ENCODE results near the gene TMEM131.
A peak's percentile ranks its signal among the peaks of the same experiment; 100 is the strongest.
"Not testable (repeated sequence)": the region's sequence is repeated elsewhere in the genome, so short reads cannot be mapped to it uniquely, and the experiment has no call there.

The TMEM131 gene

GRCh38 chr2:97880334-97880733 is 115.4 kb downstream of the TMEM131 start:
- no peaks in the 10 kb centered on the region for H3K9me3 ChIP-seq (ENCODE audit: control insufficient read depth, low read length)
- H3K27ac ChIP-seq (ENCODE audit: low read depth, low read length, severe bottlenecking) = no peak overlapping the region
- H3K4me3 ChIP-seq (ENCODE audit: extremely low read depth, insufficient read depth, low read length, poor library complexity, severe bottlenecking) = no peak overlapping the region
- H3K36me3 ChIP-seq (ENCODE audit: control insufficient read depth, insufficient read depth, low read length) = peaks cover 22% of the 10 kb centered on the region
- no peaks in the 10 kb centered on the region for H3K4me1 ChIP-seq (ENCODE audit: control insufficient read depth, insufficient read depth, low read length, poor library complexity, severe bottlenecking)
- 54 to 100% methylated on average over 1 to 2 of the region's 2 CpGs for WGBS, 2 experiments (ENCODE audit: insufficient coverage in 2 of 2)

- H3K27ac ChIP-seq (ENCODE audit: low read depth, low read length, severe bottlenecking) = no peak overlapping the region
Observed at GRCh38 chr2:97878865-97879264, 116.9 kb downstream of the TMEM131 start.

GRCh38 chr2:97878317-97878716 is 117.4 kb downstream of the TMEM131 start:
- H3K9me3 ChIP-seq (ENCODE audit: control insufficient read depth, low read length); H3K4me1 ChIP-seq (ENCODE audit: control insufficient read depth, insufficient read depth, low read length, poor library complexity, severe bottlenecking); H3K27ac ChIP-seq (ENCODE audit: low read depth, low read length, severe bottlenecking); H3K4me3 ChIP-seq (ENCODE audit: extremely low read depth, insufficient read depth, low read length, poor library complexity, severe bottlenecking): not testable (repeated sequence)
- peaks cover 14% of the 10 kb centered on the region for H3K36me3 ChIP-seq (ENCODE audit: control insufficient read depth, insufficient read depth, low read length)
- 100% methylated on average over 1 of the region's 2 CpGs for WGBS, 2 experiments (ENCODE audit: insufficient coverage in 2 of 2)

More at GRCh38 chr2:97878865-97879264, 116.9 kb downstream of the TMEM131 start:
- no peaks in the 10 kb centered on the region for H3K9me3 ChIP-seq (ENCODE audit: control insufficient read depth, low read length)
- H3K4me1 ChIP-seq (ENCODE audit: control insufficient read depth, insufficient read depth, low read length, poor library complexity, severe bottlenecking) = no peaks in the 10 kb centered on the region
- peaks cover 10% of the 10 kb centered on the region for H3K36me3 ChIP-seq (ENCODE audit: control insufficient read depth, insufficient read depth, low read length)
- 97 to 100% methylated on average over 1 to 3 of the region's 3 CpGs for WGBS, 2 experiments (ENCODE audit: insufficient coverage in 2 of 2)
- no peak overlapping the region for H3K4me3 ChIP-seq (ENCODE audit: extremely low read depth, insufficient read depth, low read length, poor library complexity, severe bottlenecking)

GRCh38 chr2:97871096-97871780 is 124.5 kb downstream of the TMEM131 start:
- peaks cover 34% of the 10 kb centered on the region for H3K4me1 ChIP-seq (ENCODE audit: control insufficient read depth, insufficient read depth, low read length, poor library complexity, severe bottlenecking)
- no peak overlapping the region for H3K27ac ChIP-seq (ENCODE audit: low read depth, low read length, severe bottlenecking)
- WGBS, 2 experiments (ENCODE audit: insufficient coverage in 2 of 2) = 90 to 96% methylated on average over 2 of the region's 4 CpGs
- no peak overlapping the region for H3K4me3 ChIP-seq (ENCODE audit: extremely low read depth, insufficient read depth, low read length, poor library complexity, severe bottlenecking)
- peaks cover 24% of the 10 kb centered on the region for H3K9me3 ChIP-seq (ENCODE audit: control insufficient read depth, low read length)
- H3K36me3 ChIP-seq (ENCODE audit: control insufficient read depth, insufficient read depth, low read length) = peaks cover 17% of the 10 kb centered on the region

GRCh38 chr2:97870396-97870843 is 125.3 kb downstream of the TMEM131 start:
- peaks cover 34% of the 10 kb centered on the region for H3K4me1 ChIP-seq (ENCODE audit: control insufficient read depth, insufficient read depth, low read length, poor library complexity, severe bottlenecking)
- H3K9me3 ChIP-seq (ENCODE audit: control insufficient read depth, low read length) = peaks cover 30% of the 10 kb centered on the region
- peaks cover 17% of the 10 kb centered on the region for H3K36me3 ChIP-seq (ENCODE audit: control insufficient read depth, insufficient read depth, low read length)
- H3K27ac ChIP-seq (ENCODE audit: low read depth, low read length, severe bottlenecking) = peak overlapping the region; percentile 93
- WGBS, 2 experiments (ENCODE audit: insufficient coverage in 2 of 2) = 85 to 94% methylated on average over 2 of the region's 4 CpGs
- H3K4me3 ChIP-seq (ENCODE audit: extremely low read depth, insufficient read depth, low read length, poor library complexity, severe bottlenecking) = no peak overlapping the region

- 86 to 96% methylated on average over 4 to 5 of the region's 6 CpGs for WGBS, 2 experiments (ENCODE audit: insufficient coverage in 2 of 2)
- Histone ChIP-seq H3K36me3 (ENCODE audit: control insufficient read depth, insufficient read depth, low read length) (peaks cover 17% of the 10 kb centered on the region), H3K4me1 (ENCODE audit: control insufficient read depth, insufficient read depth, low read length, poor library complexity, severe bottlenecking) (peaks cover 34% of the 10 kb centered on the region), H3K27ac (ENCODE audit: low read depth, low read length, severe bottlenecking) (peak overlapping the region; percentile 93), H3K4me3 (ENCODE audit: extremely low read depth, insufficient read depth, low read length, poor library complexity, severe bottlenecking) (no peak overlapping the region), H3K9me3 (ENCODE audit: control insufficient read depth, low read length) (peaks cover 30% of the 10 kb centered on the region)
Observed at GRCh38 chr2:97869722-97870346, 125.9 kb downstream of the TMEM131 start.

GRCh38 chr2:97868986-97869721 is 126.6 kb downstream of the TMEM131 start:
- peaks cover 34% of the 10 kb centered on the region for H3K4me1 ChIP-seq (ENCODE audit: control insufficient read depth, insufficient read depth, low read length, poor library complexity, severe bottlenecking)
- peak overlapping the region; percentile 93 for H3K27ac ChIP-seq (ENCODE audit: low read depth, low read length, severe bottlenecking)
- no peak overlapping the region for H3K4me3 ChIP-seq (ENCODE audit: extremely low read depth, insufficient read depth, low read length, poor library complexity, severe bottlenecking)
- WGBS, 2 experiments (ENCODE audit: insufficient coverage in 2 of 2) = 52 to 56% methylated on average over 5 of the region's 5 CpGs
- peaks cover 30% of the 10 kb centered on the region for H3K9me3 ChIP-seq (ENCODE audit: control insufficient read depth, low read length)
- H3K36me3 ChIP-seq (ENCODE audit: control insufficient read depth, insufficient read depth, low read length) = peaks cover 21% of the 10 kb centered on the region

- H3K4me3 ChIP-seq (ENCODE audit: extremely low read depth, insufficient read depth, low read length, poor library complexity, severe bottlenecking) = no peak overlapping the region
- H3K9me3 ChIP-seq (ENCODE audit: control insufficient read depth, low read length) = peaks cover 6% of the 10 kb centered on the region
- H3K36me3 ChIP-seq (ENCODE audit: control insufficient read depth, insufficient read depth, low read length) = peaks cover 5% of the 10 kb centered on the region
- peaks cover 14% of the 10 kb centered on the region for H3K4me1 ChIP-seq (ENCODE audit: control insufficient read depth, insufficient read depth, low read length, poor library complexity, severe bottlenecking)
- no peak overlapping the region for H3K27ac ChIP-seq (ENCODE audit: low read depth, low read length, severe bottlenecking)
- 100% methylated on average over 1 of the region's 3 CpGs; no CpG with 5 or more reads in 1 of the 2 experiments for WGBS, 2 experiments (ENCODE audit: insufficient coverage in 2 of 2)
Observed at GRCh38 chr2:97863829-97864228, 131.9 kb downstream of the TMEM131 start.

- no peak overlapping the region for H3K4me3 ChIP-seq (ENCODE audit: extremely low read depth, insufficient read depth, low read length, poor library complexity, severe bottlenecking)
- H3K9me3 ChIP-seq (ENCODE audit: control insufficient read depth, low read length) = peaks cover 6% of the 10 kb centered on the region
- peaks cover 5% of the 10 kb centered on the region for H3K36me3 ChIP-seq (ENCODE audit: control insufficient read depth, insufficient read depth, low read length)
- no peaks in the 10 kb centered on the region for H3K4me1 ChIP-seq (ENCODE audit: control insufficient read depth, insufficient read depth, low read length, poor library complexity, severe bottlenecking)
- no peak overlapping the region for H3K27ac ChIP-seq (ENCODE audit: low read depth, low read length, severe bottlenecking)
- 89 to 100% methylated on average over 2 of the region's 2 CpGs for WGBS, 2 experiments (ENCODE audit: insufficient coverage in 2 of 2)
Observed at GRCh38 chr2:97861177-97861576, 134.6 kb downstream of the TMEM131 start.

GRCh38 chr2:97858442-97858841 is 137.3 kb downstream of the TMEM131 start:
- Histone ChIP-seq H3K36me3 (ENCODE audit: control insufficient read depth, insufficient read depth, low read length) (peaks cover 3% of the 10 kb centered on the region), H3K9me3 (ENCODE audit: control insufficient read depth, low read length) (no peaks in the 10 kb centered on the region)
- WGBS, 2 experiments (ENCODE audit: insufficient coverage in 2 of 2) = 60% methylated on average over 2 of the region's 3 CpGs; no CpG with 5 or more reads in 1 of the 2 experiments

More at GRCh38 chr2:97858442-97858841, 137.3 kb downstream of the TMEM131 start:
- H3K4me3 ChIP-seq (ENCODE audit: extremely low read depth, insufficient read depth, low read length, poor library complexity, severe bottlenecking) = no peak overlapping the region
- H3K4me1 ChIP-seq (ENCODE audit: control insufficient read depth, insufficient read depth, low read length, poor library complexity, severe bottlenecking) = no peaks in the 10 kb centered on the region
- peak overlapping the region; percentile 48 for H3K27ac ChIP-seq (ENCODE audit: low read depth, low read length, severe bottlenecking)

All from mesodermal cell (in vitro differentiated cells).